ENCODE measurements around the gene ABHD3.

GRCh38 chr18:21629089-21629832 lies 75.3 kb downstream of the ABHD3 start:
- TF ChIP-seq, protein P1, sequence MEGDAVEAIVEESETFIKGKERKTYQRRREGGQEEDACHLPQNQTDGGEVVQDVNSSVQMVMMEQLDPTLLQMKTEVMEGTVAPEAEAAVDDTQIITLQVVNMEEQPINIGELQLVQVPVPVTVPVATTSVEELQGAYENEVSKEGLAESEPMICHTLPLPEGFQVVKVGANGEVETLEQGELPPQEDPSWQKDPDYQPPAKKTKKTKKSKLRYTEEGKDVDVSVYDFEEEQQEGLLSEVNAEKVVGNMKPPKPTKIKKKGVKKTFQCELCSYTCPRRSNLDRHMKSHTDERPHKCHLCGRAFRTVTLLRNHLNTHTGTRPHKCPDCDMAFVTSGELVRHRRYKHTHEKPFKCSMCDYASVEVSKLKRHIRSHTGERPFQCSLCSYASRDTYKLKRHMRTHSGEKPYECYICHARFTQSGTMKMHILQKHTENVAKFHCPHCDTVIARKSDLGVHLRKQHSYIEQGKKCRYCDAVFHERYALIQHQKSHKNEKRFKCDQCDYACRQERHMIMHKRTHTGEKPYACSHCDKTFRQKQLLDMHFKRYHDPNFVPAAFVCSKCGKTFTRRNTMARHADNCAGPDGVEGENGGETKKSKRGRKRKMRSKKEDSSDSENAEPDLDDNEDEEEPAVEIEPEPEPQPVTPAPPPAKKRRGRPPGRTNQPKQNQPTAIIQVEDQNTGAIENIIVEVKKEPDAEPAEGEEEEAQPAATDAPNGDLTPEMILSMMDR (IDR thresholded peaks at IDR 0.05): no peak
- TF ChIP-seq POLR2A (IDR thresholded peaks at IDR 0.05) (no peak), POLR2AphosphoS5 (IDR thresholded peaks at IDR 0.05) (no peak)
